Skeletal muscle cell (primary cell): ENCODE data around the gene STK36.

ENCODE experiments used
- DNase-seq: peaks from one replicate; pipeline ENCODE4 v3.0.0-alpha.2; 2010; ENCODE audit warnings: low read depth
- H3K4me3 ChIP-seq: 2 replicates; pipeline ENCODE4 v1.5.1; 2011; ENCODE audit warnings: low read depth, mild to moderate bottlenecking, control low read depth, low read length, moderate library complexity

Gene STK36, protein sequence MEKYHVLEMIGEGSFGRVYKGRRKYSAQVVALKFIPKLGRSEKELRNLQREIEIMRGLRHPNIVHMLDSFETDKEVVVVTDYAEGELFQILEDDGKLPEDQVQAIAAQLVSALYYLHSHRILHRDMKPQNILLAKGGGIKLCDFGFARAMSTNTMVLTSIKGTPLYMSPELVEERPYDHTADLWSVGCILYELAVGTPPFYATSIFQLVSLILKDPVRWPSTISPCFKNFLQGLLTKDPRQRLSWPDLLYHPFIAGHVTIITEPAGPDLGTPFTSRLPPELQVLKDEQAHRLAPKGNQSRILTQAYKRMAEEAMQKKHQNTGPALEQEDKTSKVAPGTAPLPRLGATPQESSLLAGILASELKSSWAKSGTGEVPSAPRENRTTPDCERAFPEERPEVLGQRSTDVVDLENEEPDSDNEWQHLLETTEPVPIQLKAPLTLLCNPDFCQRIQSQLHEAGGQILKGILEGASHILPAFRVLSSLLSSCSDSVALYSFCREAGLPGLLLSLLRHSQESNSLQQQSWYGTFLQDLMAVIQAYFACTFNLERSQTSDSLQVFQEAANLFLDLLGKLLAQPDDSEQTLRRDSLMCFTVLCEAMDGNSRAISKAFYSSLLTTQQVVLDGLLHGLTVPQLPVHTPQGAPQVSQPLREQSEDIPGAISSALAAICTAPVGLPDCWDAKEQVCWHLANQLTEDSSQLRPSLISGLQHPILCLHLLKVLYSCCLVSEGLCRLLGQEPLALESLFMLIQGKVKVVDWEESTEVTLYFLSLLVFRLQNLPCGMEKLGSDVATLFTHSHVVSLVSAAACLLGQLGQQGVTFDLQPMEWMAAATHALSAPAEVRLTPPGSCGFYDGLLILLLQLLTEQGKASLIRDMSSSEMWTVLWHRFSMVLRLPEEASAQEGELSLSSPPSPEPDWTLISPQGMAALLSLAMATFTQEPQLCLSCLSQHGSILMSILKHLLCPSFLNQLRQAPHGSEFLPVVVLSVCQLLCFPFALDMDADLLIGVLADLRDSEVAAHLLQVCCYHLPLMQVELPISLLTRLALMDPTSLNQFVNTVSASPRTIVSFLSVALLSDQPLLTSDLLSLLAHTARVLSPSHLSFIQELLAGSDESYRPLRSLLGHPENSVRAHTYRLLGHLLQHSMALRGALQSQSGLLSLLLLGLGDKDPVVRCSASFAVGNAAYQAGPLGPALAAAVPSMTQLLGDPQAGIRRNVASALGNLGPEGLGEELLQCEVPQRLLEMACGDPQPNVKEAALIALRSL (N-terminal part only)

DNA sequence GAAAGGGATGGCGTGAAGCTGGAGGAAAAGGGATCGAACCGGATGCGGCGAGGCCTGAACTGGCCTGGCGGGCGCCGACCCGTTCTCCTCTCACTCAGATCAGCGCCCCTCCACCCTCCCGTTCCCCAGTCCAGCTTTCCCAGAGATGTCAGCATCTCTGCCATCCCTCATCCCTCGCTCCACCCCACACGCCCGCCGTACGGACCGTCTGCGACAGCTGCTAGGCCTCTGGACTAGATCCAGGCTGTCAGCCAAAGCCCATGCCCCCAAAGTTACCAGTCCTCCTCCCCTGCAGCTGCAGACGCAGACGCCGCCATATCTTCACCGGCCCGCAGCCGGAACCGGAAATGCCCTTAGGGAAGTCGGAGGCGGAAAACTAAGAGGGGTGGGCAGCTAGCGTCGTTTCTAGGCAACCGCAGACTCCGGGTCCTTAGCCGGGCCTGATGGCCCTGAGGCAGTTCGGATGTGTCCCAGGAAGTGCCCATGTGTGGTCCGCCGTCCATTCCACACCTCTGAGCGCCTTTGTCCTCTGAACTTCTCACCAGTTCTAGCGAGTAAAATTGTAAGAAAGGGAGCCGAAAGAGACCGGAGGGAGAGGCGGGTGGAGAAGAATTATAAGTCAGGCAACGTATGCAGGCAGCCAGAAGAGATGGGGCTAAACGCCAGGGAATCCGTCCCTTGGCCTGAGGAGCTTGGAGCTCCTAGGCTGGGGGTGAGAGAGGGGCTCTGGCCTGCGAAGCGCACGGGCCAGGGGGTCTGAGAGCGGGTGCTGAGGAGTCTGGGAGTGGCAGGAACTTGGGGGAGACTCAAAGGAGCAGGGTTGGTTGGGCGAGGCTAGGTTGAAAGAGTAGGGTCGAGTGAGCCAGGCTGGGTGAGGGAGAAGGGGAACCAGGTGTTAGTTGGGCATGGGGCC is at the start of gene STK36, which contains the start of gene RNF25:
TSS of gene STK36 (plus strand) at position 433 of the 913 bp plus-strand sequence. CDS start 744 bp downstream, outside the sequence.
TSS of gene RNF25 (minus strand) at position 349 of the 913 bp plus-strand sequence. CDS start at position 317, 32 bp downstream.
- H3K4me3 ChIP-seq: peak within 1 kb of the TSS; percentile 88
- peak; percentile 64 for DNase-seq

DNA sequence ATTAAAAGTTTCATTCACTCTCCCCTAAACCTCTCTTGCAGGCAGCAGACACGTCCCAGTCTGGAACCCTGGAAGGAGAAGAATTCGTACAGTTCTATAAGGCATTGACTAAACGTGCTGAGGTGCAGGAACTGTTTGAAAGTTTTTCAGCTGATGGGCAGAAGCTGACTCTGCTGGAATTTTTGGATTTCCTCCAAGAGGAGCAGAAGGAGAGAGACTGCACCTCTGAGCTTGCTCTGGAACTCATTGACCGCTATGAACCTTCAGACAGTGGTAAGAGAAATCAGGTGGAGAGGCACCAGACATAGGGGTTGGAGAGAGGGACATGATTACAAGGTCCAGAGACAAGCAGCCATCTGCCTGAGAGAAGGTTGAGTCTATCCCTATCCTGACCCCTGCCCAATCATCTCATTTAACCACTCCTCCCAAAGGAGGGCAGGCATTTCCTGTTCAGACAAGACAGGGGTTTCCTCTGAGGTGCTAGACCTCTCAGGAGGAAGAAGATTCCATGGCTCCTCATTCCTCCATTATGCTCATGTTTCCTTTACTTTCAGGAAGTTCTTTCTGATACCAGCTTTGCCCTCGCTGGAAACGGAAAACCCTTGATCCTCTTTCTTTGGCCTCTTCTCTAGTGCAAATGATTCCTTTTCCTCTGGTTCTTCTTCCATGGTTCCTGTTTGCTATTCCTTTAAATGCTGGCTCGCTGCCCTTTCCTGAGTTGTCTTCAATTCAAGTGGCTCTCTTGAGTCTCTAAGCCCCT is 49.1 kb upstream of the STK36 start:
- no peak for DNase-seq
- no peak overlapping the region for H3K4me3 ChIP-seq

DNA sequence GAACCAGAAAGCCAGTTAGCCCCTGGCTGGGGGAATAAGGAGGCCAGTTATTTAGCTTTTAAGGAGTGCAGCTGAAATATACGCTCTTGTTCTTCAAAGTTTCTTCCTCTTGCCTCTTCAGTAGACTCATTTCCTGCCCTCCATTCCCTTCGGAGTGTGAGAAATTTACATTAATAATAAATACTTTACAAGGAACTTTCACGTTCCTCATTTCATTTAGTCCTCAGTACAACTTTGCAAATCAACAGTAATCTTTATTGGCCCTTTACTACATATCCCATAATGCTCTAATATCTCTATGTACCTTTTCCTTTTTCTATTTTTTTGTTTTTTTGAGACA is 48.5 kb upstream of the STK36 start:
- DNase-seq: no peak
- H3K4me3 ChIP-seq: no peak overlapping the region

DNA sequence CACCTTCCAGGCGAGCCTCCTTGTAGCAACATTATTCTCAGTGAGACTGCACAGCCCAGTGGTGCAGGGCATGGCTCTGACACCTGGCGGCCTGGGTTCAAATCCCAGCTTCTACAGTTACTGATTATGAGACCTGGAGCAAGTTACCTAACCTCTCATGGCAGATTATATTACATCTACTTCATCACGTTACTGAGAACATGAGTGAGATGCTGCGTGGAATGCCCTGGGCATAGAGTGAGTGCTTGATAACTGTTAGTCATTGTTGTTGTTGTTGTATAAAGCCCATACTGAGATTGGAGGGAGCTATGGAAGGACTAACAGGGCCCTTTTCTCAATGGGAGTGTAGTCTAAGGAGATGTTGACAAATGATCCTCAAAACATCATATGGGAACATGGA is 45.5 kb upstream of the STK36 start:
- DNase-seq: no peak
- H3K4me3 ChIP-seq: no peak overlapping the region

DNA sequence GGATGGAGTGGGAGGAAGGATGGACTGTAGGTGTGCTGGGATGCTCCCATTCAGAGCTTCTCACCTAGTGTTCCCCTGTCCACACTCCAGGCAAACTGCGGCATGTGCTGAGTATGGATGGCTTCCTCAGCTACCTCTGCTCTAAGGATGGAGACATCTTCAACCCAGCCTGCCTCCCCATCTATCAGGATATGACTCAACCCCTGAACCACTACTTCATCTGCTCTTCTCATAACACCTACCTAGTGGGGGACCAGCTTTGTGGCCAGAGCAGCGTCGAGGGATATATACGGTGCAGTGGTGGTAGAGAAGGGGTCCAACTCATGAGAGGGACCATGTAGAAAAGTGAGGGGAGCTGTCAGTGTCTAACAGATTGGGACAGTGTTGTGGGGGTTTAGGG is 43.9 kb upstream of the STK36 start:
- DNase-seq: no peak
- no peak overlapping the region for H3K4me3 ChIP-seq

DNA sequence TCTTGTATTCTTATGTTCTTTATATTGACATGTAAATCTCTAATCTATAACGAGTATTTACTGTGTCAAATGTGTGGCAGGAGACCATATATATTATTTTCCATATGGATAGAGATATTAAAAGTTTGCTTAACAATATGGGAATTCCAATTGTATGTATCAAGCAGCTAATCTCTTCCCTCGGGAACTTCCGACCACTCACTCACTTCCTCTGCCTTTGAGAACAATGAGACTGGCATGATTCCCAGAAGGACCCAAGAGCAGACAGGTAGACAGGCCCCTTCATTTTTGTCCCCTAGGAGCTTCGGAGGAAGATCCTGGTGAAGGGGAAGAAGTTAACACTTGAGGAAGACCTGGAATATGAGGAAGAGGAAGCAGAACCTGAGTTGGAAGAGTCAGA is 40.0 kb upstream of the STK36 start:
- DNase-seq: peak; percentile 9
- no peak overlapping the region for H3K4me3 ChIP-seq

DNA sequence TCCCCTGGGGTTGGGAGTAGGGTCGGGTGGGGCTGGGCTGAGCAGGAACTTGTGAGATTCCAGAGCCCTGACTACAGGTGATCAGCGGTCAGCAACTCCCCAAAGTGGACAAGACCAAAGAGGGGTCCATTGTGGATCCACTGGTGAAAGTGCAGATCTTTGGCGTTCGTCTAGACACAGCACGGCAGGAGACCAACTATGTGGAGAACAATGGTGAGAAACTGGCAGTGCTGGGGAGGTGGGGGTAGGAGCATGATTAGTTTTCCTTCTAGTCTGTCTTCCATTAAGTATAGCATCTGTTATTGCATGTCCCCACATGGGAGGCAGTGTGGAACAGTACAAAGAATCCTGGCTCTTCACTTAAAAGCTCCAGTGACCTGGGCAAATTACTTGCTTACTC is 36.2 kb upstream of the STK36 start:
- no peak overlapping the region for H3K4me3 ChIP-seq
- no peak for DNase-seq

DNA sequence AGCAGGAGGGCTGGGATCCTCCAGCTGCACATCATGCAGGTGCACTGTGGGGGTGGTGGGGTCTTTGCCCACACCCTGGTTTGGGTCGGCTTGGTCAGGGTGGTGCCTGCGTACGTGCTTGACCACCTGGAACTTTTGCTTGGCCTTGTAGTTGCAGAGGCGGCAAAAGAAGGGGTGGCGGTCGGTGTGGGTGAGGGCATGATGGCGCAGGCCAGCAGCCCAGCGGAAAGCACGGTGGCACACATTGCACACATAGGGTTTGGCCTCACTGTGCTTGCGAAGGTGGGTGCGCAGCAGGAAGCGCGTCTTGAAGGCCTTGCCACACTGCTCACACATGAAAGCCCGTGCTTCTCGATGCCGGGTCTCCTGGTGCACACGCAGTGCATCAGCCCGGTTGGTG is 33.5 kb upstream of the STK36 start:
- H3K4me3 ChIP-seq: no peak overlapping the region
- no peak for DNase-seq

DNA sequence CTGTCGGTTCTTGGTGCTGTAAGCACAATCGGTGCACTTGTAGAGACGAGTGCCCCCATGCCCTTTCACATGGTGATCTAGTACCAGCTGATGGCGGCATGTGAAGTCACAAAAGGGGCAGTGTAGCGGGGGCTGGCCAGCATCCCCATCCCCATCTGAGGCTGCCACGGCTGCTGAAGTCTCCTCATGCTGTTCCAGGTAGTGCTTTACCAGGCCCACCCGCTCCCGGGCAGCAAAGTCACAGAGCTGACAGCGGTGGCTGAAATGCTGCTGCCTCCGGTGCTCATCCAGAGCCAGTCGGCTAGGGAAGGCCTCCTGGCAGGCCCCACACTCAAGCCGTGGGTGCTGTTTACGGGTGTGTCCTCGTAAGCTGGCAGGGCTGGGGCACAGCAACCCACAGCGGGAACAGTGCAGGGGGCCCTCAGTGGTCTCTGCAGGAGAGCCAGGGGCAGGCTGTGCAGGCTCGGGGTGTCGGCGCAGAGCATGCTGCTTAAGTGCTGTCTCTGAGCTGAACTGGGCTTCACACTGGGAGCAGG is 29.7 kb upstream of the STK36 start:
- DNase-seq: no peak
- no peak overlapping the region for H3K4me3 ChIP-seq

DNA sequence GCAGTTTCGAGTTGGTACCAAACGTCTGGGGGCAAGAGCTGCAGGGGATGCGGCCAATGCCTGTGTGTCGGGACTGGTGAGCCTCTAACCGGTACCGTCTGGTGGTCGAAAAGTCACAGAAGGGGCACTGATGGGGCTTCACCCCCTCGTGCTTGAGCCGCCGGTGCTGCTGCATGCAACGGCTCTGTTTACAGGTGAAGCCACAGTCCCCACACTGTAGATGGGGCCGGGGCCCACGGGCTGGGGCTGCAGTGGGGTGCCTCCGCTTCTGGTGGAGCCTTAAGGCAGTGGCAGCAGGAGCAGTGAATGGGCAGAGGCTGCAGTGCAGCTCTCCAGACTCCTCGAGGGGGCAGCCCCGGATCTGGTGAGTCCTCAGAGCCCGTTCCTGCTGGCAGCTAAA is 29.1 kb upstream of the STK36 start:
- no peak overlapping the region for H3K4me3 ChIP-seq
- DNase-seq: no peak

DNA sequence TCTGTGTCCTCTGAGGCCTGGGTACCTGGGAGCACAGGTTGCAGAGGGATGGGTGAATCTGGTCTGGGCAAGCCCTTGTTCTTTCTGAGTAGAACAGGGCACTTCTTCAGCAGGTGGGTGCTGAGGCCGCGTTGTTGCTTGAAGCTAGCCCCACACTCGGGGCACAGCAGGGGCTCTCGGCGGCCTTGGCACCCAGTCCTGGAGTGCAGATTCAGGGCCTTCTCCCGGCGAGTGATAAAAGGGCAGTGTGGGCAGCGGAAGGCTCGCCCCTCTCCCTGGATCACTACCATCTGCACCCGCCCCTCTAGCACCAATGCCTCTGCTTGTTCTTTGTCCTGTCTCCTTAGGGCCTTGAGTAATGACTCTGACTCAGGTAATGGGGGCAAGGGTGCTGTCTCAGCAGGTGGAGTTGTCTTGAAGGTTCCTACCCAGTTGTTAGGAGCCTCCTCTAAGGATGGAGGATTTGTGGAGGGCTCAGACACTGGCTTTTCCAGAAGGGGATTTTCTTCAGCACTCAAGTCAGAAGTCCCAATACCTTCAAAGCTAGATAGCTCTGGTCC is 28.1 kb upstream of the STK36 start:
- no peak overlapping the region for H3K4me3 ChIP-seq
- DNase-seq: no peak

DNA sequence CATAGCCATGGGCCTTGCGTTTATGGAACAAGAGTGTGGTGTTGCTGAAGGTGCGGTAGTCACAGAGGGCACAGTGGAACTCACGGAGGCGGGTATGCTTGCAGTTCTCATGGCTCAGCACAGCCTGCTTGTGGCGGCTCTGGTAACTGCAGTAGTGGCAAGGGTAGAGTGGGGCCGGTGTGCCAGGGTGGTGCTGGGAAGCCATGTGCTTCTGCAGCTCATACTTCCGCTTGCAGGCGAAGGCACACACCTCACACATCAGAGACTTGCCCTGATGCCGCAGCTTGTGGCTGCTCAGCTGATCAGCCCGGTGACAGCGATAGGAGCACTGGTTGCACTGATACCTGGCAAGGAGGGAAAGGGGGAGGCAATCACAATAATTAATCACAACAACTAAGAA is 27.2 kb upstream of the STK36 start:
- H3K4me3 ChIP-seq: no peak overlapping the region
- DNase-seq: no peak

DNA sequence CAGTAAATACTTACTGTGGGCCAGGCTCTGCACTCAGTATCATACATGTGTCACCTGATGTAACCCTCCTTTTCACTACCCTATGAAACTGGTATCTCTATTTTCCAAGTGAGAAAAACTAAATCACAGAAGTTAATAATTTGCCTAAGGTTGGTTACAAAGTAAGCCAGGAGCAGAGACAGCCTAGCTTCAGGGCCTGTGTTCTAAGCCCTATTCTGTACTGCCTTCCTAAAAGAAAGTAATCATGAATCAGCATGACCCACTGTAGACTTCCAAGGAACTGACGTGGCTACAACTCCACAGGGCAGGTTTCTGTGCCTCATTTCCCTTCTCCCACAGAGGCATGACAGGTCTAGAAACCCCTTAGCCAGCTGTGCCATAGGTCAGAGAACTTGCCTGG is 26.8 kb upstream of the STK36 start:
- DNase-seq: peak; percentile 30
- no peak overlapping the region for H3K4me3 ChIP-seq

DNA sequence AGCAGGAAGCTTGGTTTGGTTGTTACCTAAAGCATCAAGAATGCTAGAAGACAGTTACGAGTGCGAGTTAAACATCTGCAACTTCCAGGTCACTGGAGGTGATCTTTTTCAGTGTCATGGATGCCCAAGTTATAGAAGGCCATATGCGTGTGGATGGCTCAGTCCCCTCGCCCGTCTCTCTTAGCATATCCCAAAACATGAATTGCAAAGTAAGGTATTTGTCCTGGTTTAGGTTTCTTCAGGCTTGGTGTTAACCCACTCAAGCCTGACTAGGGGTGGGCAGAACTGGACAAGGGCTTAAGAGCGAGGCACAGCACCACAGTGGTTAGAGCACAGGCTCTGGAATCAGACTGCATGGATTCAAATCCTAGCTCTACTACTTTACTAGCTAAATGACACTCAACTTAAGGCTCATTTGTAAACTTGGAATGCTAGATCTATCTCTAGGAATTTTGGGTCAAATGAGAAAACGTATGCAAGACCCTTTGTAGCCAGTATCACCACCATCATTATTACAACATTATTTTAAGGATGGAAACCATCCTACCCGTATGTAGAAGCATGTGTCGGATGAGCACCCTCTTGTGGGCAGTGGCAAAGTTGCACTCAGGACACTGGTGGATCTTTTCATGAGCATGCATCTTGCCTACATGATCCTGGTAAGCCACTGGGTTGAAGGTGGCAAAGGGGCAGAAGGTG is 23.6 kb upstream of the STK36 start:
- DNase-seq: no peak

DNA sequence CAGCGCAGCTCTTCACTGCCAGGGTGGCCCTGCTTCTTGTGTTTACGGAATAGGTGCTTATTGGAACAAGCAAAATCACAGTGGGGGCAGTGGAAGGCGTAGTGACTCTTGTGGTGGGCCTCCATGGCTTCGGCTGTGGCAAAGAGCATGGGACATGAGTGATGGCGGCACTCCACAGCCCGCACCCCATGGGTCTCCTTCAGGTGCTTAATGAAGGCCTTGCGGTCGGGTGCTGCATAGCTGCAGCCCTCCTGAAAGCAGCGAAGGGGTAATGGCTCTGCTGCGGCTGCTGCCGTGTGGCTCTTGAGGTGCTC is 23.1 kb upstream of the STK36 start:
- no peak for DNase-seq
- no peak overlapping the region for H3K4me3 ChIP-seq

More for the DNA sequence above, 23.6 kb upstream of the STK36 start:
- no peak overlapping the region for H3K4me3 ChIP-seq

DNA sequence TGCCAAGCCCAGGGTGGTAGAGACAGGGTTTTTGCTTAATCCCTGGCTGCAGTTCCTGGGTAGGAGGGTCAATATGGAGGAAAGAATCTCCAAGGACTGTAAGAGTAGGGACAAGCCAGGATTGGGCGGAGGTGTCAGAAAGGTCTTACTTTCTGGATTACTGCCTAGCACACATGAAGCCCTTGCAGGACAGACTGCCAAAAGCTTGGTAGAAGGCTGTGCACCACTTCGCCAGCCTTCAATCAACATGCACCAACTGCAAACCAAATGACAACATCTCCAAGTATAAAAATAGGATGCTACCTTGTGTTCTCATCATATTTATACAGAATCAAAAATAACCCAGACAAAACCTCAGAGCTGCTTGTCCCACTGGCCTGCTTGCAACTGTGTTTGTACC is 16.1 kb upstream of the STK36 start:
- no peak overlapping the region for H3K4me3 ChIP-seq
- no peak for DNase-seq

DNA sequence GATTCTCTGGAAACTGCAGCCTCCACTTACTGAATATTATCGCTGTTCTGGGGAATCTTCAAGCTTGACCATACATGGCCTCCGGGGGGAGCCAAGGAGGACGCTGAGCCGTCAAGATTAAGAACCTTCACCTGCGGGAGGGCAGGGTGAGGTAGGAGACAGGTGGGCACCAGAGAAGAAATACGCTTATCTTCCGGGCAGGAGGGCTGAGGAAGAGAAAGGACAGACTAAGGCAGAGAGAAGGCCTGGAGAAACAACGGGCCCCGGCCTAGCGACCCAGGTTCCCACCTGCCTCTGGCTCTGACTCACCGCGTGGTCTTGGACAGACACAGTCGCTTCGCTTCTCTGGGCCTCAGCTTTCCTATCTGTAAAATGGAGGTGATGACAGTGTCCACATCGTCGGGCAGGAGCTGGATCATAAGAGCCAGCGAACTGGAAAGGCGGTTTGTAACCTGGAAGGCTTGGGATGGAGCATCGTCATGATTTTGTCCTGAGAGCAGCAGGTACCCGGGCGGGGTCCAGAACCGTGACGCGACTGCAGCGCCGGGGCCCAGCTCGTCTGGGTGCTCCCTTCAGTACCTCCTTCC is 13.1 kb upstream of the STK36 start:
- peak overlapping the region; percentile 94 for H3K4me3 ChIP-seq
- no peak for DNase-seq
